GM19397 (cell line): ENCODE measurements around the gene ATP8B2.
"Not testable (repeated sequence)": the region's sequence is repeated elsewhere in the genome, so short reads cannot be mapped to it uniquely, and the experiment has no call there.

Experiments
- ATAC-seq: cut with Tn5 transposase; IDR thresholded peaks from one replicate; pipeline ENCODE4 v1.9.1; 2021; ENCODE audit warnings: mild to moderate bottlenecking, moderate library complexity; ENCODE audit not compliant: unreplicated experiment

Gene ATP8B2

DNA sequence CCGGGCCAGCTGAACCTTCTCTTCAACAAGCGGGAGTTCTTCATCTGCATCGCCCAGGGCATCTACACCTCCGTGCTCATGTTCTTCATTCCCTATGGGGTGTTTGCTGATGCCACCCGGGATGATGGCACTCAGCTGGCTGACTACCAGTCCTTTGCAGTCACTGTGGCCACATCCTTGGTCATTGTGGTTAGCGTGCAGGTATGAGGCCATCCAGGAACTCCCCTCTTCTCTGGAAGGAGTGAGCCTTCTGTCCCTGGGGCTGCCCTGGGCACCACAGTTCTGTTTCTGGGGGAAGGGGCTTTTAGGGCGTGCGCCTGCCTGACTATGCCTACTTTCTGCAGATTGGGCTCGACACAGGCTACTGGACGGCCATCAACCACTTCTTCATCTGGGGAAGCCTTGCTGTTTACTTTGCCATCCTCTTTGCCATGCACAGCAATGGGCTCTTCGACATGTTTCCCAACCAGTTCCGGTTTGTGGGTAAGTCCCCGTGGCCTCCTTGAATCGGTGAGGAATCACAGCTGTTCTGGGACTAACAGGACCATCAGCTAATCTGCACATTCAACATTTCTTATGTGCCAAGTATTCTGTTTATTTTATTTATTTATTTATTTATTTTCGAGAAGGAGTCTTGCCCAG is 21.1 kb downstream of the ATP8B2 start:
- ATAC-seq: no peak

DNA sequence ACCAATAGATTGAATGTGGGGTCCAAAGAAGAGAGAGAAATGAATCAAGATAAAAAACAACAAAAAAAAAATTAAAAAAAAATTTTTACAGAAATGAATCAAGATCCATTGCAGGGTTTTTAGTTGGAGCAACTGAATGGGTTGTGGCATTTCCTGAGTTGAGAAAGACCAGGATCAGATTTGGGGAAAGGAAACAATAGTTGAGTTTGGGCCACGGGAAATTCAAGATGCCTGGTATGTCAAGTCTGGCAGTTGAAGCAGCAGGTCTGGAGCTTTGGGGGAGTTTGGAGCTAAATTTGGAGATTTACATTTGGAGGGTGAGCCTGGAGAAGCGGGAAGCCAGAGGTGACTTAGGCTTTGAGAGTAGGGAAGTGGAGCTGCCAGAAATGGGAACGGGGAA is 22.6 kb downstream of the ATP8B2 start:
- ATAC-seq: no peak

DNA sequence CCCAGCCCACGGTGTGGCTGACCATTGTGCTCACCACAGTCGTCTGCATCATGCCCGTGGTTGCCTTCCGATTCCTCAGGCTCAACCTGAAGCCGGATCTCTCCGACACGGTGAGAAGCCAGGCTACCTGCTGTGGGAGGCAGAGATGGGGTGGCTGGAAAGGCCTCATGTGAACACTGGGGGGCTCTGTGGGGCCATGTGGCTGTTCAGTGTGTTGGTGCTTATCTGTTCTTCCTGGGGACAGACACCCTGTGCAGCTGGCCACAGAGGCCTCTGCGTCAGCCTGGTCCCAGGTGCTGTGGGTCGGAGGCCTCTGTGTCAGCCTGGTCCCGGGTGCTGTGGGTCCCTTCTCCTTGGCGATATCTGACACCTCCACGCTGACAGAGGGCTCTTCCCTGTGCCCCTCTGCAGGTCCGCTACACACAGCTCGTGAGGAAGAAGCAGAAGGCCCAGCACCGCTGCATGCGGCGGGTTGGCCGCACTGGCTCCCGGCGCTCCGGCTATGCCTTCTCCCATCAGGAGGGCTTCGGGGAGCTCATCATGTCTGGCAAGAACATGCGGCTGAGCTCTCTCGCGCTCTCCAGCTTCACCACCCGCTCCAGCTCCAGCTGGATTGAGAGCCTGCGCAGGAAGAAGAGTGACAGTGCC is 23.2 kb downstream of the ATP8B2 start:
- ATAC-seq: no peak

DNA sequence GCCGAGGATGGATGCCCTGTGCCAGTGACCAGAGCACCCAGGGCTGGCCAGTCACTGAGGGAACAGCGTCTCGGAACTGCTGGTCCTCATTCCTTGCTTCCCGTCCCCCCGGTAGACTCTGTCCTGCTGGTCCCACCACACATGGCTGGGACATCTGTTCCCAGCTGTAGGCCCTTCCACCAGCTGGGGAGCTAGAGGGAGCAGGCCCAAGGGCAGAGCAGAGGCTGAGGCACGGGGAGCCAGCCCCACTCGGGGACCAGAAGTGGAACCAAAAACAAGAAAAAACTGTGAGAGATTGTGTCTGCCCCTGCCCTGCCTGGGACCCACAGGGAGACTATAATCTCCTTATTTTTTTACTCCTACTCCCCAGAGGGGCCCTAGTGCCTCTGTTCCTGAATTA is 23.8 kb downstream of the ATP8B2 start:
- ATAC-seq: no peak

- ATAC-seq: no peak
Measured at GRCh38 chr1:154350383-154350782, 25.1 kb downstream of the ATP8B2 start.

- no peak for ATAC-seq
Measured at GRCh38 chr1:154351363-154352068, 26.2 kb downstream of the ATP8B2 start.

GRCh38 chr1:154352245-154352580 is 26.9 kb downstream of the ATP8B2 start:
- no peak for ATAC-seq

DNA sequence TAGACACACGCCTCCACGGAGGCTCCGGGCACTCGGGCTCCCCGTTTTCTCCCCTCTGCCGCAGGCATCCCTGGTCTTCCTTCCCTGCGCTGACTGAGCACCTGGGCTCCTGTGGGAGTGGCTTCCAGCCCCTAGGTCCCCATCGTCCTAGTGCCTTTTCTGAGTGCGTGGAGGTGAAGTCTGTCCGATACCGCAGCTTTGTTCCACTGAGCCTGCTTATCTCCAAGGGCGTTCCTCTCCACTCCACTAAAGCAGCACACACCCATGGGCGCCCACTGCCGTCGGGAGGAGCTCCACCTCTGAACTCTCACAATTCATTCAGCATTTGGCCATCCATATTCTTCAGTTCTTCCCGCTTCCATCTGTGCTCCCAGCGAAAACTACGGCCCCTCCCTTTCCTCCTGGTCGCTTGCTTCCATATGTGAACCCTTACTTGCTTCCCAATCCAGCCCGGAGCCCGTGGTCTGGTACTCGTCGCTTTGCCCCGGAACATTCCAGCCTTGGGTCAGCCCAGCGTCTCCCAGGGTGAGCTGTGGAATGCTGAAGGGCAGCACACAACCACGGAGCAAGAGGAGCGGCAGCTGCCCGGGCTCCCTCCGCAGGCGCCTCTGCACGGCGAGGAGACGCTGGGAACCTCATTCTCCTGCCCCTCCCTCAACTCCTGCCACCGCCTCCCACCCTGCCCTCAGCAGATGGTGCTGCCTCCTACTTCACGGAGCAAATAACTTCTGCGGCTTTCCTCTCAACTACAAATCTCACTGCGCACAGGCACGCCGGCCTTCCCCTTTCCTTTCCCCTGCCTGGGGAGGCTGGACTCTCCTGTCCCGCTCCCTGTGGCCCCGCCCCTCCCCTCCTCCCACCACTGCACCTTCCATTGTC is 27.5 kb downstream of the ATP8B2 start:
- ATAC-seq: no peak

DNA sequence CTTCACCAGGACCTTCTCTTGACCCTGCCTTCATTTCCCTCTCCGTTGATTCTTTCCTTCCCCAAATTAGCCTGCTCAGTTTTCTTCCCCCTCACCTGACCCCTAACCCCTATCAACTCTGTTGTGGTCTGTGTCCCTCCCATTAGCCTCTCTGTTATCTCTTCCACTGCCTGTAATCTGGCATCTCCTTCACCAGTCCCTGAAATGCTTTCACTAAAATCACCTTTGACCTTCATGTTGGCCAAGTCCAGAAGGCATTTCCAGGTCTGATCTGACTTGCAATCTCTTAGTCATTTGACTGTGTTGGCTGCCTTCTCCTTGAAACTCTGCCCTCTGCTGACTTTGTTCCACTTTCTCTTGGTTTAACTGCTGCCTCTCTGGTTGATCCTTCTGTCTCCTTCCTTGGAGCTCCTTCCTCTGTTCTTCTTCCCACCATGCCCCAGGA is 28.2 kb downstream of the ATP8B2 start:
- no peak for ATAC-seq

DNA sequence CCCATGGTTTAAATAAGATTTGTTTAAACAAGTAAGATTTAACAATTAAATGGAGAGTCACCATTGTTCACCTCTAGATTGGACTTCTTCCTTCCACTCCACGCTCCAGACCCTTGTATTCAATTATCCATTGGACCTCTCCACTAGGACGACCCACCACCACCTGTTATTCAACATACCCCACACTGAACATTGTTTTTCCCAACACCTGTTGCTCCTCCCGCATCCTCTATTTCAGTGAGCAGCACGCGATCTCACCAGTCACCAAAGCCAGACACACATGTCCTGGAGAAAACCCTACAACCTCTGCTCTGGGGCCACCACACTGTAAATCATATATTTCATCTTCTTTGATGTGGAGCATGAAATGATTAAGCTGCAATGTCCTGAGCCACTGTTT is 28.6 kb downstream of the ATP8B2 start:
- no peak for ATAC-seq

GRCh38 chr1:154358519-154358918 is 33.2 kb downstream of the ATP8B2 start:
- no peak for ATAC-seq

GRCh38 chr1:154360288-154360687 is 35.0 kb downstream of the ATP8B2 start:
- no peak for ATAC-seq

DNA sequence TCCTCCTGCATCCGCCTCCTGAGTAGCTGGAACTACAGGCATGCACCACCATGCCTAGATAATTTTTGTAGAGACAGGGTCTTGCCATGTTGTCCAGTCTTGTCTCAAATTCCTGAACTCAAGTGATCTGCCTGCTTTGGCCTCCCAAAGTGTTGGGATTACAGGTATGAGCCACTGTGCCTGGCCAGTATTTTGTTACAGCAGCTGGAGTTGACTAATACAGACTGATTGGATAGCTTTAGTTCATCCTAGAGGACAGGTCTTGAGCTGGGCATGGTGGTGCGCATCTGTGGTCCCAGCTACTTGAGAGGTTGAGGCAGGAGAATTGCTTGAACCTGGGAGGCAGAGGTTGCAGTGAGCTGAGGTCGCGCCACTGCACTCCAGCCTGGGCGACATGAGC is 35.6 kb downstream of the ATP8B2 start:
- not testable (repeated sequence) for ATAC-seq

DNA sequence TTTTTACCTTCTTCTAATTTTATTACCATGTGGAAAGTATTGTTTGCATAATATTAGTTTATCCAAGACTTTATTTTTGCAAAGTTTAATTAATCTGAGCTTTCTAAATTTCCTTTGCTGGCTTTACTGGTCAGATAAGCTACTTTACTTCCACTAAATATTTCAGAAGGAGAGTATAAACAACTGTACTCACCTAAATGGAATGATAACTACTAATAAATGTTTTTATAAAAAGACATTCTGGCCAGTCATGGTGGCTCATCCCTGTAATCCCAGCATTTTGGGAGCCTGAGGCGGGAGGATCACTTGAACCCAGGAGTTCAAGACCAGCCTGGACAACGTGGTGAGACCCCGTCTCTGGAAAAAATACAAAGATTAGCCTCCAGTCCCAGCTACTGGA is 36.0 kb downstream of the ATP8B2 start:
- no peak for ATAC-seq

- ATAC-seq: no peak
Measured at GRCh38 chr1:154371436-154371835, 46.1 kb downstream of the ATP8B2 start.

GRCh38 chr1:154373777-154374357 is 48.5 kb downstream of the ATP8B2 start:
- not testable (repeated sequence) for ATAC-seq

- ATAC-seq: no peak
Measured at GRCh38 chr1:154379301-154379700, 54.0 kb downstream of the ATP8B2 start.

DNA sequence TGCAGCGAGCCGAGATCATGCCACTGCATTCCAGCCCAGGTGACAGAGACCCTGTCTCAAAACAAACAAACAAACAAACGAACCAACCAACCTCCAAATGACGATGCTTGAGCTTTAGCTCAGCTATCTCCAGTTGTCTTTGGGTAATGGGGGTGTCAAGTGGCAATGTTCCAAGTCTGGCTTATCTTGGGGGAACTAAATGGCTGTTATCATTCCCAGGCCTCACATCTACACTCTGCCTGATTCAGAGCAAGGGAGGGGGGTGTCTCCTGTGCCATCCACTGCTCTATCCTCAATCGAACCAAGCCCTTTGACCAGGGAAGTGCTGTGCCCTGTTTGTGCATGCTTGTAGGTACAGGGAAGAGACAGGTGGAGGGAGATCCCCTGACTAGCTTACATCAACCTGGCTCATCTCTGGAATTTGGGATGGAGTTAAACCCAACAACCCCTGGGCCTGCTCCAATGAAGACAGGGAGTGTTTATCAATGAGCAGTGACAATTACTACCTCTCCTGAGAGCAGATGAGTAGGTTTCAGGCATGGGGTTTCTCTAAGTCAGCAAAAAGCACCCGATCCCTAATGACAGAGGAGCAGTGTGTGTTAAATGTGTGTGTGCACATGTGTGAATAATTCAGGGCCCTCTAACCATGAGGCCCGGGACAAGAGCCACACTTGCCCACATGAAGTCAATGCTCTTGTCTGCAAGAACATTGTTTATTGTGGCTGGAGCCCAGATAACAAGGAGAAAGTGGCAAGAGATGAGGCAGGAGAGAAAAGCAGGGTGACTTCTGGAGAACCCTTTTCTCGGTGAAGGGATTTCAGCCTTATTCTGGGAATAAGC is 59.5 kb downstream of the ATP8B2 start:
- ATAC-seq: no peak

DNA sequence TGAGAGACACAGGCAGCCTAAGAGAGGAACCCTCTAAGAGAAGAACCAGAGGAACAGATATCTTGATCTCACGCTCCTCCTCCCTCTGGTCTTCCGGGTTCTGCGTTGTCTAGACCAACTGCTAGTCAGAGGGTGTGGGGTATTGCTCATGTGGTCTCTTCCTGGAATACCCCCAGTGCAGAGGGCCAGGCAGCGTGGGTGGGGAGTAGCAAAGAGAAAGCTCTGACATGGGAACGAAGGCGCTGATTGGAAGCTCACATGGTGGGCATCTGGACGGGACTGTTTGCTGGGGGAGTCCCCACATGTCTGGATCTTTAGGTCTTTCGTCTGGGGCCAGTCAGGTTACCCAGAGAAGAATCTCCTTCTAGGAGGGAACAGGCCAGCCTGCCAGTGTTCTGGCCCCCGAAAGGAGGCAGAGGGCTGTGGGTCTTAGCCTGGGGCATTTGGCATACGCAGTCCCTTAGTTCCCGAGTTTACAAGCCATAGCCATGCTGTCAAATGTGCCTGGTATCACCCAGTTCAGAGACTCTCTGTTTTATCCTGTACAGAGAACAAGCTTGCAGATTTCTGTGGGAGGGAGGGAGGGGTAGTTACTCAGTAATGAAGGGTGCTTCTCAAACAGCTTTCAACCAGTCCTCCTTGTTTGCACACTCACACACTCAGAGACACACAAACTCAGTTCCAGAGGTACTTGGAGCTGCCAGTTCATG is 61.5 kb downstream of the ATP8B2 start:
- ATAC-seq: no peak
